Subcutaneous adipose tissue (tissue), 4 donors: ENCODE measurements around the gene SPATA22. TPM values are rescaled to one million over a fixed set of nuclear protein-coding genes. Genes with fewer than 3 reads are reported as not detected.

Experiments used
- CTCF ChIP-seq: fragments of 450-650 bp; IDR thresholded peaks from one replicate; pipeline ENCODE4 v1.5.1; 2016; ENCODE audit warnings: low read depth, mild to moderate bottlenecking, control low read depth, antibody characterized with exemption, moderate library complexity
- total RNA-seq, 4 donors: library from RNA; depleted of rRNA; stranded (reverse); fragments of >200 nt; gene quantifications; one replicate each; pipeline ENCODE4 v1.1.0, GENCODE V29; 2016

The SPATA22 gene, protein sequence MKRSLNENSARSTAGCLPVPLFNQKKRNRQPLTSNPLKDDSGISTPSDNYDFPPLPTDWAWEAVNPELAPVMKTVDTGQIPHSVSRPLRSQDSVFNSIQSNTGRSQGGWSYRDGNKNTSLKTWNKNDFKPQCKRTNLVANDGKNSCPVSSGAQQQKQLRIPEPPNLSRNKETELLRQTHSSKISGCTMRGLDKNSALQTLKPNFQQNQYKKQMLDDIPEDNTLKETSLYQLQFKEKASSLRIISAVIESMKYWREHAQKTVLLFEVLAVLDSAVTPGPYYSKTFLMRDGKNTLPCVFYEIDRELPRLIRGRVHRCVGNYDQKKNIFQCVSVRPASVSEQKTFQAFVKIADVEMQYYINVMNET
- 1 to 10 TPM in 2 of 4 donors, under 1 TPM in 2; 0.51 to 2.6 (median 0.96) TPM for total RNA-seq

DNA sequence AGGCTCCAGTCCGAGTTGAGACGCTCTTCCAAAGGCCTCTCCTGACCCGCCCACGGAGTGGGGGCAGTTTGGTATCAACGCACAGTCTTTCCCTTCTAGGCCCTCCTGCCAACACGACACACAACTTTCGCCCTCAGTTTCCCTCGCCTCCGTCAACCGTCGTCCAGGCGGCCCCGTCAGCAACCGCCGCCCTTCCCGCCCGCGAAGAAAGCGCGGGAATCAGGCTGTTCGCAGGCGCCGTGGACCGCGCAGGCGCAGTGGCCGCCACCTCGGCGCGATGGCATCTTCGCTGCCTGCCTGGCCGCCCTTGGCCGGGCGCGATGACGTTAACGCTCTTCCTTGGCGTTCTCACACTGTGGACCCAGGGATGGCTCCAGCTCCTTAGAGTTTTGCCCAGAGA lies at the start of gene SPATA22:
SPATA22 (minus strand) TSS at position 221 of the 400 bp plus-strand sequence. CDS start 2,494 bp downstream, outside the sequence.
- TF ChIP-seq CTCF, result no peak

DNA sequence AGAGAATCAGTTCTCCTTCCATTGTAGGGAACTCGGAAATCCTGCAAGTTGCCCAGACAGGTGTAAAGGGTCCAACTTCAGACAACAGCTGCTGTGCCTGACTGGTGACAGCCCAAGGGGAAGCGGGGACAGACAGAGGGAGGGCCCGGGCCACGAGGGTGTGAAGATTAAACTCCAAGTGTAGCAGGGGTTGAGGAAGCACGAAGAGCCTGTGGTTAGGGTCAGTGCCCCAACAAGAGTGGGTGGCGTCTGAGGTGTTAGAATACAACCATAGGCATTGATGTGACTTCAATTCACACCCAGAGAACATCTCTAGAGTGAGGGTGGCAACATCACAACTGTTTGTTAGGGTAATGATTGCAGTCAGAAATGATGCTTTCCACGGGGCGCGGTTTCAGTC lies 43.3 kb upstream of the SPATA22 start:
- TF ChIP-seq CTCF, result no peak

DNA sequence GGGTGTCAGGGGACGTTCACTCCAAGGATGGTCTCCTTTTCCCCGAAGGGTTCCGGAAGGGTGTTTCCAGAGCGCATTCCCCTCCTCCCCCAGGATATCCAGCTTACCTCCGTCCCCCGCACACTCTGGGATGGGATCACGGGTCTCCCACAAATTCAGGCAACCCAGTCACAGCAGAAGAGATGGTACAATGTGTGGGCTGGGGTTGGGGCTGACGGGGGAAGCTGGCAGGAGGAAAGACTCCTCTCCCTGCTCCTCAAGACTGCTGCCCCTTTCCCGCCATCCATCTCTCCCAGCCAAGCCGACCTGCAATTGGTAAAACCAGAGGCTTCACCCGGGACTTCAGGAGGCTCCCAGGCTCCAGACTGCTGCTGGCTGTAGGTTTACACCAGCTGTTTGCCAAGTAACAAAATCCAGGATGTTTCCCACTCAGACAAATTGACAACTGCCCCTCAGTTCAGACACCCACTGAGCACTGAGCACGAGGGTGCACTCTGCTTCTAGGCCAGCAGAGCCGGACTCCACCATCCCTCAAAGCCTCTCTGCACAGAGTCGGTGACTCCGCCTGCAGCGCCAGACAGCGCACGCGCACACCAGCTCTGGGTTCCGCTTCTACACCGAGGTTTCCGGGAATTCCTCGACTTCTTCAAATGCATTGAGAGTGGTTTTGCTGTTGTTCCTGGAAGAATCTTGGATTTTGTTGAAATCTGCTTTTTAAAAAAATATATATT lies 41.9 kb upstream of the SPATA22 start:
- no peak for TF ChIP-seq CTCF

DNA sequence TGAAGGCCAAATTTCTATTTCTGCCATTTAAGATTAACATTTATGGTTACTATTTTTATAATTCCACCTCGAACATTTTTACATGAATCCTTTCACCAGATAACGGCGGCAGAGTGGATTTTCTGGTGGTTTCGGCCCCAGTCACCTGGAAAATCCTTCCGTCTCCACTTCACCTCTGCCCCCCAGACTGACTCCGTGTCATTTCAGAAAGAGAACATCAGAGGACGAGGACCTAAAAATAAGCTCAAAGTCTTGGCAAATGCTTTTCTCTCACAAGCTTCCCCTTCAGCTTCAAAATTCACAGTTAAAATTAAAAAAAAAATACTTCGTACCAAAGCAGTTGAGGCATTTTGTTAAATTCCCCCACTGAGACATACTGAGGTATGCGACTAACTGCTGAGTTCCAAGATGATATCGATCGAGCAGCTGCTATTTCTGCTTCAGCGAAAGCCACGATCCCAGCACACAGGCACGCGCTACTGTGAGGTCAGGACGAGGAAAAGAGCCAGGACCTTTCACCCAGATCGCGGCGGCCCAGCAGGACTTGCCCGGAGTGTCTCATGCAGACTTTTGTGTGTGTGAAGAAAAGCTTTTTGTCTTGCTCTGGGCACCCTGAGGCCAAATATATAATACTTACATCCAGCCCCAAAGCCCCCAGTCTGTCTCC lies 41.0 kb upstream of the SPATA22 start:
- no peak for TF ChIP-seq CTCF

- TF ChIP-seq CTCF, result no peak
Observed at GRCh38 chr17:3511852-3512504, 40.4 kb upstream of the SPATA22 start.

GRCh38 chr17:3510090-3510489 lies 38.5 kb upstream of the SPATA22 start:
- no peak for TF ChIP-seq CTCF
